Measurements from ENCODE around the gene YIF1B.
A peak's percentile ranks its signal among the peaks of the same experiment; 100 is the strongest.

- TF ChIP-seq ZFP30 (CRISPR knock-in tag; IDR thresholded peaks at IDR 0.05) (no peak), ARNTL (CRISPR knock-in tag; IDR thresholded peaks at IDR 0.05; ENCODE audit: borderline replicate concordance, low read depth) (no peak), ZC3H10 (CRISPR knock-in tag; IDR thresholded peaks at IDR 0.05) (no peak), ZNF8 (CRISPR knock-in tag; IDR thresholded peaks at IDR 0.05) (no peak), ZNF70 (CRISPR knock-in tag; IDR thresholded peaks at IDR 0.05) (peak; percentile 56; the same call in 1 of the 2 replicates)
Measured at GRCh38 chr19:38335949-38336637, 20.3 kb upstream of the YIF1B start.
